HepG2 (cell line): ENCODE results near the gene EMC9. TPM values are rescaled to one million over a fixed set of nuclear protein-coding genes. Genes with fewer than 3 reads are reported as not detected.

Source experiments
- DBP ChIP-seq: sonication (generic); formaldehyde crosslinking; IDR thresholded peaks from 2 replicates; pipeline ENCODE4 v1.4.0; 2020; ENCODE audit warnings: missing genetic modification reagents; ENCODE audit errors: not compliant biosample characterization
- HNF1A ChIP-seq, 2 experiments: sonication (generic) in 1 of 2; formaldehyde crosslinking in 1 of 2; IDR thresholded peaks; 2 replicates each; pipeline versions ENCODE4 v1.4.0 to v1.6.1; 2016 to 2020; ENCODE audit warnings: borderline replicate concordance in 1 of 2, low read depth in 1 of 2, mild to moderate bottlenecking in 1 of 2, missing genetic modification reagents in 1 of 2
- HNRNPL ChIP-seq: fragments of 200-400 bp; formaldehyde crosslinking; IDR thresholded peaks from 2 replicates; pipeline ENCODE4 v1.6.1; 2017; ENCODE audit warnings: mild to moderate bottlenecking, low read depth, low read length
- IRF2 ChIP-seq: IDR thresholded peaks from 2 replicates; pipeline ENCODE4 v1.6.1; 2018; ENCODE audit warnings: missing genetic modification reagents, missing compliant biosample characterization
- JUND ChIP-seq: sonication (generic); formaldehyde crosslinking; IDR thresholded peaks from 2 replicates; pipeline ENCODE4 v1.8.0; 2022; ENCODE audit warnings: mild to moderate bottlenecking, missing genetic modification reagents
- PHF20 ChIP-seq: sonication (generic); formaldehyde crosslinking; IDR thresholded peaks from 2 replicates; pipeline ENCODE4 v1.5.0; 2020; ENCODE audit warnings: mild to moderate bottlenecking, missing genetic modification reagents
- ZNF800 ChIP-seq: sonication (generic); formaldehyde crosslinking; IDR thresholded peaks from 2 replicates; pipeline ENCODE4 v1.4.0; 2020; ENCODE audit warnings: missing genetic modification reagents
- ZNF878 ChIP-seq: sonication (generic); formaldehyde crosslinking; IDR thresholded peaks from 2 replicates; pipeline ENCODE4 v1.8.1; 2023; ENCODE audit warnings: mild to moderate bottlenecking, missing genetic modification reagents, moderate library complexity
- polyA plus RNA-seq, 8 experiments: library from polyadenylated mRNA; depleted of rRNA in 3 of 8; stranded (reverse) in 7 of 8; unstranded in 1 of 8; fragments of >200 nt; fragmentation: Illumina TruSeq in 4 of 8; extraction: Trizol in 4 of 8; gene quantifications; 2 replicates each; pipeline versions ENCODE4 v1.2.1 to v1.2.3, GENCODE V29; 2011 to 2016; ENCODE audit warnings: low read depth in 4 of 8, missing spikeins in 1 of 8, mixed read lengths in 1 of 8; ENCODE audit not compliant: insufficient read depth in 1 of 8
- total RNA-seq, 5 experiments: library from RNA; depleted of rRNA; stranded (reverse); fragments of >200 nt; fragmentation: Illumina TruSeq; extraction: Trizol; gene quantifications; 2 replicates each; pipeline ENCODE4 v1.2.3, GENCODE V29; 2016; ENCODE audit warnings: low read depth in 1 of 5
- TF ChIP-seq, protein P1 (sequence below): sonication (generic); formaldehyde crosslinking; conservative IDR thresholded peaks from 2 replicates; pipeline ENCODE4 v1.4.0; 2020; ENCODE audit warnings: missing genetic modification reagents
- TF ChIP-seq, protein P2 (sequence below): sonication (generic); formaldehyde crosslinking; IDR thresholded peaks from 2 replicates; pipeline ENCODE4 v1.5.0; 2020; ENCODE audit warnings: missing genetic modification reagents
- TF ChIP-seq, protein P3 (sequence below): sonication (generic); formaldehyde crosslinking; IDR thresholded peaks from 2 replicates; pipeline ENCODE4 v1.5.0; 2020; ENCODE audit warnings: missing genetic modification reagents

EMC9 gene
- total and polyA plus RNA-seq, 2 of the 13 experiments (the other 11 are each of a cell fraction or from before 2014, with no cell fraction given) = 60.5 to 78.7 TPM

DNA sequence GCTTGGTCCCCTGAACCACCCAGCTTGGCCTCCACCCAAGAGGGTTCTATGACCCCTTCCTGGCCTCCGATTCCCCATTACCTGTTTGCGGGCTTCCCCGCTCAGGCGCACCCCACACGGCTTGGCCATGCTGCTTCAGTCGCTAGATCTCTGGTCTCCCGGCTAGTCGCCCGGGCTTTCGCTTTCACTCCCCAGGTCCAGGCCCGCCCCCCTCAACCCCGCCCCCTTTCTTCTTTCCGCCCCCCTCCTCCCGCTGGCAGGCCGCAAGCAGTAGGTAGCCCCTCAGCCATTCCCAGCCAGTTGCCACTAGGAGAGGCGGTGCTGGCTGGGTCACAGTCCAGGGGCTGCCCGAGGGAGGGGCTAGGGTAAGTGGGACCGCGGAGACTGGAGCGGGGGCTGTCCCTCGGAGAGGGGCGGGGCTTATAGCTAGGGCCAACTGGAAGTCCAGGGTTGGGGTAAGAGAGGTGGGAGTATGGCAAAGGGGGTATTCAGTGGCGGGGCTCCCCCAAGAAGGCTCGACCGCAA is 5.1 kb upstream of the EMC9 start, which contains the start of gene PSME2 (continued):
- 0 out of 2 replicates have a peak, but pooled peaks have one; percentile 5 for TF ChIP-seq HNF1A (IDR thresholded peaks at IDR 0.05; ENCODE audit: low read depth)
- peak; percentile 60; the same call in 1 of the 2 replicates for TF ChIP-seq HNF1A (CRISPR knock-in tag; IDR thresholded peaks at IDR 0.05; ENCODE audit: borderline replicate concordance)
- peak; percentile 99 for TF ChIP-seq IRF2 (CRISPR knock-in tag)
- TF ChIP-seq ZNF800 (CRISPR knock-in tag) = peak; percentile 47
- TF ChIP-seq, protein P1, sequence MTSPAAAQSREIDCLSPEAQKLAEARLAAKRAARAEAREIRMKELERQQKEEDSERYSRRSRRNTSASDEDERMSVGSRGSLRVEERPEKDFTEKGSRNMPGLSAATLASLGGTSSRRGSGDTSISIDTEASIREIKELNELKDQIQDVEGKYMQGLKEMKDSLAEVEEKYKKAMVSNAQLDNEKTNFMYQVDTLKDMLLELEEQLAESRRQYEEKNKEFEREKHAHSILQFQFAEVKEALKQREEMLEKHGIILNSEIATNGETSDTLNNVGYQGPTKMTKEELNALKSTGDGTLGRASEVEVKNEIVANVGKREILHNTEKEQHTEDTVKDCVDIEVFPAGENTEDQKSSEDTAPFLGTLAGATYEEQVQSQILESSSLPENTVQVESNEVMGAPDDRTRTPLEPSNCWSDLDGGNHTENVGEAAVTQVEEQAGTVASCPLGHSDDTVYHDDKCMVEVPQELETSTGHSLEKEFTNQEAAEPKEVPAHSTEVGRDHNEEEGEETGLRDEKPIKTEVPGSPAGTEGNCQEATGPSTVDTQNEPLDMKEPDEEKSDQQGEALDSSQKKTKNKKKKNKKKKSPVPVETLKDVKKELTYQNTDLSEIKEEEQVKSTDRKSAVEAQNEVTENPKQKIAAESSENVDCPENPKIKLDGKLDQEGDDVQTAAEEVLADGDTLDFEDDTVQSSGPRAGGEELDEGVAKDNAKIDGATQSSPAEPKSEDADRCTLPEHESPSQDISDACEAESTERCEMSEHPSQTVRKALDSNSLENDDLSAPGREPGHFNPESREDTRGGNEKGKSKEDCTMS (CRISPR knock-in tag) = peak; percentile 92
- TF ChIP-seq, protein P2, sequence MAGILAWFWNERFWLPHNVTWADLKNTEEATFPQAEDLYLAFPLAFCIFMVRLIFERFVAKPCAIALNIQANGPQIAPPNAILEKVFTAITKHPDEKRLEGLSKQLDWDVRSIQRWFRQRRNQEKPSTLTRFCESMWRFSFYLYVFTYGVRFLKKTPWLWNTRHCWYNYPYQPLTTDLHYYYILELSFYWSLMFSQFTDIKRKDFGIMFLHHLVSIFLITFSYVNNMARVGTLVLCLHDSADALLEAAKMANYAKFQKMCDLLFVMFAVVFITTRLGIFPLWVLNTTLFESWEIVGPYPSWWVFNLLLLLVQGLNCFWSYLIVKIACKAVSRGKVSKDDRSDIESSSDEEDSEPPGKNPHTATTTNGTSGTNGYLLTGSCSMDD (CRISPR knock-in tag) = no peak
- TF ChIP-seq DBP = no peak
- no peak for TF ChIP-seq ZNF878 (CRISPR knock-in tag)
- no peak for TF ChIP-seq PHF20 (CRISPR knock-in tag)
- TF ChIP-seq, protein P3, sequence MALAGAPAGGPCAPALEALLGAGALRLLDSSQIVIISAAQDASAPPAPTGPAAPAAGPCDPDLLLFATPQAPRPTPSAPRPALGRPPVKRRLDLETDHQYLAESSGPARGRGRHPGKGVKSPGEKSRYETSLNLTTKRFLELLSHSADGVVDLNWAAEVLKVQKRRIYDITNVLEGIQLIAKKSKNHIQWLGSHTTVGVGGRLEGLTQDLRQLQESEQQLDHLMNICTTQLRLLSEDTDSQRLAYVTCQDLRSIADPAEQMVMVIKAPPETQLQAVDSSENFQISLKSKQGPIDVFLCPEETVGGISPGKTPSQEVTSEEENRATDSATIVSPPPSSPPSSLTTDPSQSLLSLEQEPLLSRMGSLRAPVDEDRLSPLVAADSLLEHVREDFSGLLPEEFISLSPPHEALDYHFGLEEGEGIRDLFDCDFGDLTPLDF (CRISPR knock-in tag) = no peak
- TF ChIP-seq JUND (CRISPR knock-in tag) = no peak
- peak; percentile 80; the same call in 1 of the 2 replicates for TF ChIP-seq HNRNPL
